GM12873 (cell line): ENCODE results near the gene FNDC3B.

ENCODE experiments used
- TF ChIP-seq, protein P1 (sequence below): IDR thresholded peaks from 2 replicates; pipeline ENCODE4 v1.5.1; 2012; ENCODE audit warnings: low read depth, mild to moderate bottlenecking, moderate library complexity, low read length, control low read depth; ENCODE audit not compliant: insufficient read depth; ENCODE audit errors: missing control alignments

FNDC3B gene

DNA sequence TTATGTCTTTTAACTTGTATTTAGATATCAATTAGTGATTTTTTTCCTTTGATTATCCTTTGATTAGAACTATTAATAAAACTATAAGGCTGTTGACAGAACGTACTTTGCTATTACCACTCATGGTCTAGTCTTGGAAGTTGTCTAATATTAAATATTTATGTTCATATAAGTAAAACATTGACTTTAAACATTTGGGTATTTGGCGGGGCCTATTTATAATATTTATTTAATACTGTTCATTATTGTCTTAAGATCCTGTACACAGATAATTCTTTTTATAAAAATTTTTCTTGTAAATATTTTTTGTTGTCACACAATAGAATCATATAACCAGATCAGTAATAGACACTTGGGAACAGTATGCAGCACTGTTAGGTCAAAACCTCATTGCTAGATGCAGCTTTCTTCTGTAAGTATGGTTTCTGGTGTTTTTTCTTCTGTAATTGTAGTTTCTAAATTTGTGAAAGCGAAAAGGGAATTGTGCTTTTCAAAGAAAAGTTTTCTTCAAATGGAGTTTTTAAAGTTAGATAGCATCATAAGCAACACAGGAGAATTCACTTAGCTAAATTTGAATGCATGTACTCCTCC is 93.4 kb downstream of the FNDC3B start:
- TF ChIP-seq, protein P1, sequence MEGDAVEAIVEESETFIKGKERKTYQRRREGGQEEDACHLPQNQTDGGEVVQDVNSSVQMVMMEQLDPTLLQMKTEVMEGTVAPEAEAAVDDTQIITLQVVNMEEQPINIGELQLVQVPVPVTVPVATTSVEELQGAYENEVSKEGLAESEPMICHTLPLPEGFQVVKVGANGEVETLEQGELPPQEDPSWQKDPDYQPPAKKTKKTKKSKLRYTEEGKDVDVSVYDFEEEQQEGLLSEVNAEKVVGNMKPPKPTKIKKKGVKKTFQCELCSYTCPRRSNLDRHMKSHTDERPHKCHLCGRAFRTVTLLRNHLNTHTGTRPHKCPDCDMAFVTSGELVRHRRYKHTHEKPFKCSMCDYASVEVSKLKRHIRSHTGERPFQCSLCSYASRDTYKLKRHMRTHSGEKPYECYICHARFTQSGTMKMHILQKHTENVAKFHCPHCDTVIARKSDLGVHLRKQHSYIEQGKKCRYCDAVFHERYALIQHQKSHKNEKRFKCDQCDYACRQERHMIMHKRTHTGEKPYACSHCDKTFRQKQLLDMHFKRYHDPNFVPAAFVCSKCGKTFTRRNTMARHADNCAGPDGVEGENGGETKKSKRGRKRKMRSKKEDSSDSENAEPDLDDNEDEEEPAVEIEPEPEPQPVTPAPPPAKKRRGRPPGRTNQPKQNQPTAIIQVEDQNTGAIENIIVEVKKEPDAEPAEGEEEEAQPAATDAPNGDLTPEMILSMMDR: no peak

DNA sequence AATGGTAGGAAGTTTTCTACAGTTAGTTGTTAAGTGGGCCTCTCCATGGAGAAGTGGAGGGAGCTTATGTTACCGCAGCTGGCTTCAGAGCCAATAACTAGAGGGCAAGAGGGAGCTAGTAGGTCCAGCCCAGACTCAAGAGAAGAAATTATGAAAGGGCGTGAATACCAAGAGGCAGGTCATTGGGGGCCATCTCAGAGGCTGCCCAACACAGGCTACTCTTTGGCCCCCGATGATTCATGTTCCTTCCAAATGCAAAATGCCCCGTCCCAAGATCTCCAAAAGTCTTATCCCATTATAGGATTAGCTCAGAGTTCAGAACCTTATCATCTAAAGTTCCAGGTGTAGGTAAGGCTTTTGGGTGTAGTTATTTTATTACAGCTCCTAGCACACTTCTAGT is 94.5 kb downstream of the FNDC3B start:
- TF ChIP-seq, protein P1: no peak

GRCh38 chr3:172134352-172134751 is 95.0 kb downstream of the FNDC3B start:
- TF ChIP-seq, protein P1: no peak

DNA sequence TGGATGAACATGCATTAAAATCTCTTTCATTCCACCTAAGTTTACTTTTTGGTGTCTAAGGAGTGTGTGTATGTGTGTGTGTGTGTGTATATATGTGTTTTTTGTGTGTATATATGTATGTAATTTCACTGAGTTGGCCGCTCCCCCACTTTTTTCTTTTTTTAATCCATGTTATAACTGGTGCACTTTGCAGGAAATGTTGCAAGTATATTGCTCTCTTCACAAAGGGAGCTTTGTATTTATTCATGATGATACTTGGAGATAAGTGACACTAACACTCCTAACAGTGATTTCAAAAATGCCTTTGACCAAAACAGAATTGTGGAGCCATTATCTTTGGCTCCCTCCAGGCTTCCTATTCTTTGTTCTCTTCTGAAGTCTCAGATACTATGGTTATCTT is 95.8 kb downstream of the FNDC3B start:
- TF ChIP-seq, protein P1: no peak

- TF ChIP-seq, protein P1: no peak
These were observed 96.4 kb downstream of the FNDC3B start for GRCh38 chr3:172135820-172136219.

- TF ChIP-seq, protein P1: no peak
These were observed 97.0 kb downstream of the FNDC3B start for GRCh38 chr3:172136330-172136729.

DNA sequence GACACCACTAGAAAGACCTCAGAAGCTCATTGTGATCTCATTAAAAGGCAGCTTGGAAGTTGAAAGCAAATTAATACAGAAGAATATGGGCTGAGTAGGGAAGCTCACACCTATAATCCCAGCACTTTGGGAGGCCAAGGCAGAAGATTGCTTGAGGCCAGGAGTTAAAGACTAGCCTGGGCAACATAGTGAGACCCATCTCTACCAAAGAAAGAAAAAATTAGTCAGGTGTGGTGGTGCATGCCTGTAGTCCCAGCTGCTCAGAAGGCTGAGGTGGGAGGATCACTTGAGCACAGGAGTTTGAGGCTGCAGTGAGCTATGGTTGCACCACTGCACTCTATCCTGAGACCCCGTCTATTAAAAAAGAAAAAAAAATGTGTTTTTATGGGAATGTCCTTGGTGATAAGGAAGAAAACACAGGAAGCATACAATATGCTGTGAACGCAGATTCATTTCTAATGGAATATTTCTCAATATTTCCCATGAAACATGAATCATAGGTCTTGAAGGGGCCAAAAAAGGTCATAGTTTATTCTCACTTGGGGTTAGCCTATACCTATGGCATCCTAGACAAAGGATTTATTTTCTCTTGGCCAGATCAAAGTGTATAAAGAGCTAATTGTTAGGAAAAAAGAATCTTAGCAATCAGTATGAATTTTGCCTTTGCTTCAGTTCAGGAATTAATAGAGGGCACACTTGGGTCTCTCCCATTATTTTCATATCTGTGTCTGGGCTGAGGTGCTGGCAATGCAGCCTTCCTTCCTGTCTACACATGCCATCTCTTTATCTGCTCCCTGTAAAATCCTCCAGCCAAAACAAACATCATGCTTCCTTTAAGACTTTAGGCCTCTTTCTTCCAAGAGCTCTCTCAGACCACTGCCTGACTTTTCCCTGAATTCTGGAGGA is 98.2 kb downstream of the FNDC3B start:
- TF ChIP-seq, protein P1: no peak
